BJ (cell line): ENCODE results near the gene ARPC5. TPM values are rescaled to one million over a fixed set of nuclear protein-coding genes. Genes with fewer than 3 reads are reported as not detected.

Source experiments
- CTCF ChIA-PET: fragments of 350-600 bp; formaldehyde crosslinking; extraction: SDS; loops from one replicate; lab custom pipeline; 2021; ENCODE audit warnings: antibody characterized with exemption, inconsistent platforms; lab: Yijun Ruan, JAX
- POLR2A ChIA-PET: fragments of 300-600 bp; sonication (Branson Sonifier 250); formaldehyde crosslinking; extraction: SDS; loops from one replicate; lab custom pipeline; 2021; ENCODE audit warnings: antibody characterized with exemption; lab: Charles Lee
- DNase-seq: peaks from one replicate; pipeline ENCODE4 v3.0.0-alpha.2; 2011; ENCODE audit warnings: low read depth
- H3K27me3 ChIP-seq: 2 replicates; pipeline ENCODE4 v1.6.0; 2011; ENCODE audit warnings: low read length; ENCODE audit not compliant: control insufficient read depth, insufficient read depth
- H3K36me3 ChIP-seq: 2 replicates; pipeline ENCODE4 v1.5.1; 2011; ENCODE audit warnings: low read length; ENCODE audit not compliant: control insufficient read depth, insufficient read depth
- H3K4me3 ChIP-seq: 2 replicates; pipeline ENCODE4 v1.5.1; 2011; ENCODE audit warnings: low read depth, mild to moderate bottlenecking, control low read depth, low read length
- CTCF ChIP-seq: IDR thresholded peaks from 2 replicates; pipeline ENCODE4 v1.5.1; 2011; ENCODE audit warnings: low read depth, mild to moderate bottlenecking, control low read depth, inconsistent platforms, low read length, moderate library complexity; ENCODE audit not compliant: insufficient read depth
- polyA plus RNA-seq: library from polyadenylated mRNA; depleted of rRNA; stranded (reverse); fragments of >200 nt; gene quantifications from 2 replicates; pipeline ENCODE4 v1.2.3, GENCODE V29; 2011

Gene ARPC5
- polyA plus RNA-seq, 1 experiment: 176 TPM

- no peak for TF ChIP-seq CTCF
- no peak overlapping the region for H3K4me3 ChIP-seq
- POLR2A ChIA-PET: no interaction called here
- no peaks in the 10 kb centered on the region for H3K36me3 ChIP-seq
- no peak for DNase-seq
- no peaks in the 10 kb centered on the region for H3K27me3 ChIP-seq
- CTCF ChIA-PET: interaction anchor here (1.2 kb wide), 1 partner anchor 9 kb away, joined by 5 read pairs; no protein-coding TSS in a partner anchor
Observed at GRCh38 chr1:183588827-183589226, 46.8 kb downstream of the ARPC5 start.

- ChIA-PET POLR2A (no interaction called here), CTCF (no interaction called here)
- H3K36me3 ChIP-seq: no peaks in the 10 kb centered on the region
- TF ChIP-seq CTCF: no peak
- no peaks in the 10 kb centered on the region for H3K27me3 ChIP-seq
- no peak overlapping the region for H3K4me3 ChIP-seq
- no peak for DNase-seq
Observed at GRCh38 chr1:183586926-183587325, 48.7 kb downstream of the ARPC5 start.

- ChIA-PET POLR2A (no interaction called here), CTCF (no interaction called here)
- Histone ChIP-seq H3K27me3 (no peaks in the 10 kb centered on the region), H3K36me3 (no peaks in the 10 kb centered on the region), H3K4me3 (no peak overlapping the region)
- no peak for DNase-seq
- TF ChIP-seq CTCF: no peak
Observed at GRCh38 chr1:183586455-183586854, 49.1 kb downstream of the ARPC5 start.

- no peak overlapping the region for H3K4me3 ChIP-seq
- no peaks in the 10 kb centered on the region for H3K27me3 ChIP-seq
- ChIA-PET POLR2A (no interaction called here), CTCF (interaction anchor here (0.8 kb wide), 1 partner anchor 9 kb away, joined by 5 read pairs; no protein-coding TSS in a partner anchor)
- no peak for TF ChIP-seq CTCF
- DNase-seq: no peak
- H3K36me3 ChIP-seq: no peaks in the 10 kb centered on the region
Observed at GRCh38 chr1:183585038-183585437, 50.5 kb downstream of the ARPC5 start.

GRCh38 chr1:183584147-183584546 is 51.4 kb downstream of the ARPC5 start:
- DNase-seq: no peak
- no peak for TF ChIP-seq CTCF
- no peak overlapping the region for H3K4me3 ChIP-seq
- no peaks in the 10 kb centered on the region for H3K27me3 ChIP-seq
- POLR2A ChIA-PET: no interaction called here
- H3K36me3 ChIP-seq: no peaks in the 10 kb centered on the region
- CTCF ChIA-PET: interaction anchor here (0.8 kb wide), 1 partner anchor 10 kb away, joined by 5 read pairs; no protein-coding TSS in a partner anchor
